AG04450 (cell line): Measurements from ENCODE around the gene ZNF804A. TPM values are rescaled to one million over a fixed set of nuclear protein-coding genes. Genes with fewer than 3 reads are reported as not detected.

Experiments used
- CTCF ChIA-PET: fragments of 300-600, 350-600 bp; formaldehyde crosslinking; extraction: SDS; loops from one replicate; lab custom pipeline; 2022; ENCODE audit warnings: antibody characterized with exemption, inconsistent platforms; lab: Charles Lee
- POLR2A ChIA-PET: fragments of 350-600 bp; formaldehyde crosslinking; extraction: SDS; loops from one replicate; lab custom pipeline; 2021; ENCODE audit warnings: antibody characterized with exemption, inconsistent platforms; lab: Yijun Ruan, JAX
- DNase-seq: peaks from one replicate; pipeline ENCODE4 v3.0.0-alpha.2; 2011; ENCODE audit warnings: low read depth, low spot score
- H3K27ac ChIP-seq: one replicate; pipeline ENCODE4 v1.5.1; 2012; ENCODE audit warnings: low read depth, low read length, control low read depth
- H3K27me3 ChIP-seq: one replicate; pipeline ENCODE4 v1.6.0; 2012; ENCODE audit warnings: low read length; ENCODE audit not compliant: control insufficient read depth, insufficient read depth
- H3K4me3 ChIP-seq: 2 replicates; pipeline ENCODE4 v1.5.1; 2011; ENCODE audit warnings: mild to moderate bottlenecking, low read depth, low read length, control low read depth
- H3K9me3 ChIP-seq: 2 replicates; pipeline ENCODE4 v1.5.1; 2012; ENCODE audit warnings: low read length; ENCODE audit not compliant: control insufficient read depth, insufficient read depth
- CTCF ChIP-seq: IDR thresholded peaks from 2 replicates; pipeline ENCODE4 v1.5.1; 2011; ENCODE audit warnings: low read depth, low read length, control low read depth, inconsistent platforms
- polyA minus RNA-seq: library from RNA; depleted of rRNA, polyadenylated mRNA; stranded (reverse); fragments of >200 nt; gene quantifications from 2 replicates; pipeline ENCODE4 v1.2.3, GENCODE V29; 2011; rRNA and poly(A)+ RNA removed
- polyA plus RNA-seq: library from polyadenylated mRNA; depleted of rRNA; stranded (reverse); fragments of >200 nt; gene quantifications from 2 replicates; pipeline ENCODE4 v1.2.3, GENCODE V29; 2011; rRNA removed

ZNF804A gene
- polyA plus RNA-seq (3.5 and 6.2 TPM in 2 replicates), polyA minus RNA-seq (2.8 and 3.5 TPM in 2 replicates)

- CTCF ChIA-PET, result interaction anchor here (1.8 to 3.0 kb wide), 2 partner anchors 12 to 13 kb away, joined by 11 to 12 read pairs; no protein-coding TSS in a partner anchor
- DNase-seq, result no peak
- POLR2A ChIA-PET, result no interaction called here
These were observed at the start of gene ZNF804A for GRCh38 chr2:184598316-184599053. Gene ZNF804A (plus strand): TSS chr2:184598529. CDS start chr2:184598960, 431 bp downstream.

GRCh38 chr2:184549153-184549552 is 49.2 kb upstream of the ZNF804A start:
- ChIA-PET CTCF (no interaction called here), POLR2A (no interaction called here)
- no peak overlapping the region for H3K4me3 ChIP-seq
- no peak for DNase-seq
- no peak for TF ChIP-seq CTCF
- H3K27me3 ChIP-seq, result no peaks in the 10 kb centered on the region
- no peaks in the 10 kb centered on the region for H3K9me3 ChIP-seq
- H3K27ac ChIP-seq, result no peak overlapping the region

More at GRCh38 chr2:184598316-184599053, at the start of gene ZNF804A:
- Histone ChIP-seq H3K27ac (peak within 1 kb of the TSS; percentile 86), H3K9me3 (no peaks in the 10 kb centered on the region), H3K4me3 (peak within 1 kb of the TSS; percentile 69), H3K27me3 (no peaks in the 10 kb centered on the region)
- TF ChIP-seq CTCF, result no peak

GRCh38 chr2:184551626-184552025 is 46.7 kb upstream of the ZNF804A start:
- POLR2A ChIA-PET, result no interaction called here
- no peak for TF ChIP-seq CTCF
- Histone ChIP-seq H3K27ac (no peak overlapping the region), H3K9me3 (no peaks in the 10 kb centered on the region), H3K27me3 (no peaks in the 10 kb centered on the region), H3K4me3 (no peak overlapping the region)
- no peak for DNase-seq
- CTCF ChIA-PET, result no interaction called here

GRCh38 chr2:184554736-184555135 is 43.6 kb upstream of the ZNF804A start:
- ChIA-PET POLR2A (no interaction called here), CTCF (no interaction called here)
- no peak overlapping the region for H3K4me3 ChIP-seq
- no peaks in the 10 kb centered on the region for H3K27me3 ChIP-seq
- no peak overlapping the region for H3K27ac ChIP-seq
- H3K9me3 ChIP-seq, result no peaks in the 10 kb centered on the region
- TF ChIP-seq CTCF, result no peak
- no peak for DNase-seq

- POLR2A ChIA-PET, result no interaction called here
- no peak for DNase-seq
- Histone ChIP-seq H3K27me3 (no peaks in the 10 kb centered on the region), H3K9me3 (peaks cover 1% of the 10 kb centered on the region; the same call in 1 of the 2 replicates), H3K27ac (no peak overlapping the region), H3K4me3 (no peak overlapping the region)
- CTCF ChIA-PET, result interaction anchor here (0.9 kb wide), 1 partner anchor 56 kb away, joined by 3 read pairs; no protein-coding TSS in a partner anchor
- no peak for TF ChIP-seq CTCF
These were observed 43.0 kb upstream of the ZNF804A start for GRCh38 chr2:184555352-184555751.
